UCSD-AML1 (cell line): ENCODE results near the gene COMMD1.
"Not testable (repeated sequence)": the region's sequence is repeated elsewhere in the genome, so short reads cannot be mapped to it uniquely, and the experiment has no call there.

Source experiments
- DNase-seq: peaks from one replicate; lab custom pipeline; 2025; ENCODE audit not compliant: unreplicated experiment; lab: John Stamatoyannopoulos, UW

Gene COMMD1

GRCh38 chr2:62065243-62065642 is 159.8 kb downstream of the COMMD1 start:
- DNase-seq = no peak

- no peak for DNase-seq
Observed at GRCh38 chr2:62071126-62071598, 165.7 kb downstream of the COMMD1 start.

- DNase-seq = no peak
Observed at GRCh38 chr2:62071760-62072680, 166.5 kb downstream of the COMMD1 start.

GRCh38 chr2:62074233-62074632 is 168.8 kb downstream of the COMMD1 start:
- no peak for DNase-seq

GRCh38 chr2:62076980-62077638 is 171.6 kb downstream of the COMMD1 start:
- no peak for DNase-seq

- DNase-seq = no peak
Observed at GRCh38 chr2:62084801-62085200, 179.3 kb downstream of the COMMD1 start.

- no peak for DNase-seq
Observed at GRCh38 chr2:62089658-62090057, 184.2 kb downstream of the COMMD1 start.

- DNase-seq = no peak
Observed at GRCh38 chr2:62091471-62091870, 186.0 kb downstream of the COMMD1 start.

GRCh38 chr2:62099050-62099449 is 193.6 kb downstream of the COMMD1 start:
- no peak for DNase-seq

GRCh38 chr2:62099523-62100175 is 194.2 kb downstream of the COMMD1 start:
- peak; percentile 63 for DNase-seq

GRCh38 chr2:62101886-62102285 is 196.4 kb downstream of the COMMD1 start:
- DNase-seq = no peak

- DNase-seq = no peak
Observed at GRCh38 chr2:62102402-62102920, 197.0 kb downstream of the COMMD1 start.

GRCh38 chr2:62109554-62109953 is 204.1 kb downstream of the COMMD1 start:
- no peak for DNase-seq

GRCh38 chr2:62110415-62111025 is 205.0 kb downstream of the COMMD1 start:
- no peak for DNase-seq

GRCh38 chr2:62112179-62112578 is 206.7 kb downstream of the COMMD1 start:
- DNase-seq = no peak

- DNase-seq = peak; percentile 9
Observed at GRCh38 chr2:62114564-62114963, 209.1 kb downstream of the COMMD1 start.

GRCh38 chr2:62116983-62117382 is 211.5 kb downstream of the COMMD1 start:
- no peak for DNase-seq

- DNase-seq = no peak
Observed at GRCh38 chr2:62118160-62118559, 212.7 kb downstream of the COMMD1 start.

- DNase-seq = no peak
Observed at GRCh38 chr2:62119311-62119974, 214.0 kb downstream of the COMMD1 start.

- not testable (repeated sequence) for DNase-seq
Observed at GRCh38 chr2:62126239-62126638, 220.8 kb downstream of the COMMD1 start.
